Erythroblast (primary cell): ENCODE data around the gene CIC.

Experiments used
- GATA1 ChIP-seq: IDR thresholded peaks from 2 replicates; pipeline ENCODE4 v1.6.1; 2011; ENCODE audit warnings: low read depth, mild to moderate bottlenecking, control low read depth, low read length, moderate library complexity
- POLR2A ChIP-seq: IDR thresholded peaks from 2 replicates; pipeline ENCODE4 v1.6.1; 2011; ENCODE audit warnings: mild to moderate bottlenecking, low read length

GRCh38 chr19:42245231-42245630 is 23.8 kb upstream of the CIC start:
- TF ChIP-seq POLR2A (no peak), GATA1 (no peak)
